GM12891 (cell line): ENCODE measurements around the gene ANKS1B.
"Not testable (repeated sequence)": the region's sequence is repeated elsewhere in the genome, so short reads cannot be mapped to it uniquely, and the experiment has no call there.

Experiments
- DNase-seq: peaks from one replicate; pipeline ENCODE4 v3.0.0; 2011; ENCODE audit warnings: low spot score; ENCODE audit not compliant: insufficient read length
- FAIRE-seq: peaks from 2 replicates; lab custom pipeline; 2011; peaks lifted over from hg19 to GRCh38; lab: Jason Lieb, UNC
- PAX5 ChIP-seq: IDR thresholded peaks from 2 replicates; pipeline ENCODE4 v1.6.1; 2011; ENCODE audit warnings: low read length, moderate library complexity, mild to moderate bottlenecking; ENCODE audit not compliant: insufficient read depth, severe bottlenecking
- POLR2A ChIP-seq: IDR thresholded peaks from 2 replicates; pipeline ENCODE4 v1.6.1; 2011; ENCODE audit warnings: low read depth, low read length, control low read depth
- POLR2AphosphoS5 ChIP-seq: IDR thresholded peaks from 2 replicates; pipeline ENCODE4 v1.6.1; 2011; ENCODE audit warnings: low read depth, low read length, control low read depth
- POU2F2 ChIP-seq: IDR thresholded peaks from 2 replicates; pipeline ENCODE4 v1.6.1; 2011; ENCODE audit warnings: low read depth, mild to moderate bottlenecking, control low read depth, low read length, moderate library complexity
- SPI1 ChIP-seq: IDR thresholded peaks from 2 replicates; pipeline ENCODE4 v1.6.1; 2011; ENCODE audit warnings: low read depth, low read length, control low read depth
- TAF1 ChIP-seq: IDR thresholded peaks from 2 replicates; pipeline ENCODE4 v1.6.1; 2011; ENCODE audit warnings: low read depth, low read length, control low read depth

ANKS1B gene

GRCh38 chr12:98863167-98863566 is 1121.6 kb downstream of the ANKS1B start:
- FAIRE-seq = no peak
- TF ChIP-seq PAX5 (no peak), POLR2A (no peak), SPI1 (no peak), TAF1 (no peak), POLR2AphosphoS5 (no peak), POU2F2 (no peak)
- DNase-seq = no peak

- no peak for FAIRE-seq
- no peak for DNase-seq
- TF ChIP-seq POU2F2 (no peak), TAF1 (no peak), SPI1 (no peak), POLR2AphosphoS5 (no peak), POLR2A (no peak), PAX5 (no peak)
Observed at GRCh38 chr12:98861251-98861650, 1123.5 kb downstream of the ANKS1B start.

- FAIRE-seq = no peak
- TF ChIP-seq POU2F2 (no peak), POLR2A (no peak), SPI1 (no peak), TAF1 (no peak), POLR2AphosphoS5 (no peak), PAX5 (no peak)
- no peak for DNase-seq
Observed at GRCh38 chr12:98856897-98857540, 1127.7 kb downstream of the ANKS1B start.

- TF ChIP-seq POU2F2 (no peak), PAX5 (no peak), POLR2A (no peak), POLR2AphosphoS5 (no peak), TAF1 (no peak), SPI1 (no peak)
- DNase-seq (no peak), FAIRE-seq (no peak)
Observed at GRCh38 chr12:98852181-98852580, 1132.6 kb downstream of the ANKS1B start.

GRCh38 chr12:98847242-98847641 is 1137.5 kb downstream of the ANKS1B start:
- DNase-seq = no peak
- TF ChIP-seq PAX5 (no peak), SPI1 (no peak), TAF1 (no peak), POLR2AphosphoS5 (no peak), POLR2A (no peak), POU2F2 (no peak)
- no peak for FAIRE-seq

- FAIRE-seq (no peak), DNase-seq (no peak)
- TF ChIP-seq PAX5 (no peak), SPI1 (no peak), POLR2AphosphoS5 (no peak), POLR2A (no peak), POU2F2 (no peak), TAF1 (no peak)
Observed at GRCh38 chr12:98845957-98846356, 1138.8 kb downstream of the ANKS1B start.

- FAIRE-seq = no peak
- DNase-seq = no peak
- TF ChIP-seq POLR2A (no peak), POU2F2 (no peak), PAX5 (no peak), TAF1 (no peak), POLR2AphosphoS5 (no peak), SPI1 (no peak)
Observed at GRCh38 chr12:98840325-98840724, 1144.4 kb downstream of the ANKS1B start.

GRCh38 chr12:98838231-98838647 is 1146.5 kb downstream of the ANKS1B start:
- no peak for FAIRE-seq
- DNase-seq = no peak

GRCh38 chr12:98837134-98837752 is 1147.5 kb downstream of the ANKS1B start:
- FAIRE-seq, DNase-seq: not testable (repeated sequence)

More at GRCh38 chr12:98838231-98838647, 1146.5 kb downstream of the ANKS1B start:
- TF ChIP-seq POLR2AphosphoS5 = no peak
- no peak for TF ChIP-seq POU2F2
- TF ChIP-seq PAX5 = no peak
- TF ChIP-seq TAF1 = no peak
- no peak for TF ChIP-seq SPI1
- TF ChIP-seq POLR2A = no peak

- FAIRE-seq = no peak
- DNase-seq = no peak
- TF ChIP-seq SPI1 = peak; percentile 67; the same call in 1 of the 2 replicates
- no peak for TF ChIP-seq POU2F2
- TF ChIP-seq PAX5 = no peak
Observed at GRCh38 chr12:98830657-98831056, 1154.1 kb downstream of the ANKS1B start.
